Stimulated activated CD4-positive, alpha-beta T cell treated with anti-CD3 and anti-CD28 coated beads, TNF-alpha, amount 100 ng/mL, for 48 hours (primary cell): ENCODE measurements around the gene TMEM235.
"Not testable (repeated sequence)": the region's sequence is repeated elsewhere in the genome, so short reads cannot be mapped to it uniquely, and the experiment has no call there.

Experiments
- DNase-seq, 3 donors: peaks; one replicate each; pipeline ENCODE4 v3.0.0-alpha.2; 2020; ENCODE audit warnings: low read depth in 3 of 3

TMEM235 gene

GRCh38 chr17:78219396-78220150, 11.9 kb upstream of the TMEM235 start:
- DNase-seq, result no peak

GRCh38 chr17:78223061-78223460, 8.4 kb upstream of the TMEM235 start:
- DNase-seq, result no peak

GRCh38 chr17:78223765-78224164, 7.7 kb upstream of the TMEM235 start:
- DNase-seq, result no peak

- DNase-seq, result no peak
These were observed 7.0 kb upstream of the TMEM235 start for GRCh38 chr17:78224231-78225087.

DNA sequence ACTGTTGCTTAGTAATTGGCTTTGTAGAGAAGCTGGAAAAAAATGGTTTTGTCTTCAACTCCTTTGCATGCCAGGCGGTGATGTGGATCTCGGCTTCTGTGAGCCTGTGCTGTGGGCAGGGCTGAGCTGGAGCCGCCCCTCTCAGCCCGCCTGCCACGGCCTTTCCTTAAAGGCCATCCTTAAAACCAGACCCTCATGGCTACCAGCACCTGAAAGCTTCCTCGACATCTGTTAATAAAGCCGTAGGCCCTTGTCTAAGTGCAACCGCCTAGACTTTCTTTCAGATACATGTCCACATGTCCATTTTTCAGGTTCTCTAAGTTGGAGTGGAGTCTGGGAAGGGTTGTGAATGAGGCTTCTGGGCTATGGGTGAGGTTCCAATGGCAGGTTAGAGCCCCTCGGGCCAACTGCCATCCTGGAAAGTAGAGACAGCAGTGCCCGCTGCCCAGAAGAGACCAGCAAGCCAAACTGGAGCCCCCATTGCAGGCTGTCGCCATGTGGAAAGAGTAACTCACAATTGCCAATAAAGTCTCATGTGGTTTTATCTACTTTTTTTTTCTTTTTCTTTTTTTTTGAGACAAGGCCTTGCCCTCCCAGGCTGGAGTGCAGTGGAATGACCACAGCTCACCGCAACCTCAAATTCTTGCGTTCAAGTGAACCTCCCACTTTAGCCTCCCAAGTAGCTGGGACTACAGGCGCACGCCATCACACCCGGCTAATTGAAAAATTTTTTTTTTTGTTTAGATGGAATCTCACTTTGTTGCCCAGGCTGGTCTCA, 6.2 kb upstream of the TMEM235 start:
- DNase-seq, result no peak

GRCh38 chr17:78226055-78226758, 5.2 kb upstream of the TMEM235 start:
- no peak for DNase-seq

DNA sequence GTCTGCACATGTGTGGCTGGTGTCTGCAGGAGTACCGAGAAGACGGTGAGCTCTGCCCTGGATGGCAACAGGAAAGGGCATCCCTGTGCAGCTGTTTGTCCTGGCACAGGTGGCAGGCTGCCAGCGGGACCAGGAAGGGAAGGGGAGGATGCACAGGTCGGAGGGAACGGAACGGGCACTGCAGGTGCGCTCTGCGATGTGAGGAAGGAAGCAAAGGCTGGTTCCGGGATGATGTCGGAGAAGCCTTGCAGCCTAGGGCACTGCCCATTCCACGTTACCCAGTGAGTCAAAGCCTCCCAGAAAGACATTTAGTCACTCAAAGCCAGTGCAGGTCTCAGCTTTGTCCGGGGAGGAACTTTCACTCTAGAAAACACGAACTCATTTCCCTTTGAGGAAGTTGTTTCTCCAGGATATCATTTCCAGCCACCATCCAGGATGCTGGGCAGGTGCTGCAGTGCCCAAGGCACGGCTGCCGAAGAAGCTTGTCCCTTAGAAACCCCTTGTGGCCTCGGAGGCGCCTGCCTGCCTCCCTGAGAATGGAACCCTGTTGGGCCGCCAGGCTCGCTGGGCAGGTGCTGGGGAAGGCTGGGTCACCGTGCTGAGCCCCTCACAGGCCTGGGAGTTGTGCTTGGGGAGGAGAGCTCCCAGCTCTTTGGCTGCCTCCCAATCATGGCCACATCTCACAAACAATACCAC, 4.5 kb upstream of the TMEM235 start:
- no peak for DNase-seq

DNA sequence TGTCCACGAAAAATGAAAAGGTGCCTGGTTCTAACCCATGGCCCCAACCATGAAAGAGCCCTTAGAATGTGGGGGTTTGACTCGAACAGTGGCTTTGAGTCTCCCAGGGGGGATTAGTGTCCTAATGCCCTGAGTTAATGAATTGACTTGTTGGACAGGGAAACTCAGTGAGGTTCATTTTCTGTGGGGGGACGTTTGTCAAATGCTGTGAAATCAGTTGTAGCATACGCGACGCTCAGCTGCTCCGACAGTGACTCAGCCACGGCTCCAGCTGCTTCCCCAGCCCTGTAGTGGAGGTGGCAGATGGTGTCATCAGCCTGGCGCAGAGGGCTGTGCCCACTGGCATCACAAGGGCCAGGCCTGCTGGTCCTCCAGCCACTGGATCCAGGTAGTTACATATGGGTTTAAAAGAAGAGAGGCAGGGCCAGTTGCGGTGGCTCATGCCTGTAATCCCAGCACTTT, 3.9 kb upstream of the TMEM235 start:
- DNase-seq, result no peak

DNA sequence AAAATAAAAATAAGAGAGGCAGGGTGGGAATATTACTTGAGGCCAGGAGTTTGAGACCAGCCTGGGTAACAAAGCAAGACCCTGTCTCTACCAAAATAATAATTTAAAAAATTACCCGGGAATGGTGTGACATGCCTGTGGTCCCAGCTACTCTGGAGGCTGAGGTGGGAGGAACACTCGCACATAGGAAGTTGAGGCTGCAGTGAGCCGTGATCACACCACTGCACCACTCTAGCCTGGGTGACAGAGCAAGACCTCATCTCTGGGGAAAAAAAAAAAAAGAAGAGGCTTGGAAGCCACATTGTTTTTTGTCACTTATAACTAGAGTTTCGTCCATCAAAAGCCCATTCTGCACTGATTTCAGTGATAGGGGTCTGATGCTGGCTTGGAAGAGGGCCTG, 3.3 kb upstream of the TMEM235 start:
- DNase-seq, result no peak

DNA sequence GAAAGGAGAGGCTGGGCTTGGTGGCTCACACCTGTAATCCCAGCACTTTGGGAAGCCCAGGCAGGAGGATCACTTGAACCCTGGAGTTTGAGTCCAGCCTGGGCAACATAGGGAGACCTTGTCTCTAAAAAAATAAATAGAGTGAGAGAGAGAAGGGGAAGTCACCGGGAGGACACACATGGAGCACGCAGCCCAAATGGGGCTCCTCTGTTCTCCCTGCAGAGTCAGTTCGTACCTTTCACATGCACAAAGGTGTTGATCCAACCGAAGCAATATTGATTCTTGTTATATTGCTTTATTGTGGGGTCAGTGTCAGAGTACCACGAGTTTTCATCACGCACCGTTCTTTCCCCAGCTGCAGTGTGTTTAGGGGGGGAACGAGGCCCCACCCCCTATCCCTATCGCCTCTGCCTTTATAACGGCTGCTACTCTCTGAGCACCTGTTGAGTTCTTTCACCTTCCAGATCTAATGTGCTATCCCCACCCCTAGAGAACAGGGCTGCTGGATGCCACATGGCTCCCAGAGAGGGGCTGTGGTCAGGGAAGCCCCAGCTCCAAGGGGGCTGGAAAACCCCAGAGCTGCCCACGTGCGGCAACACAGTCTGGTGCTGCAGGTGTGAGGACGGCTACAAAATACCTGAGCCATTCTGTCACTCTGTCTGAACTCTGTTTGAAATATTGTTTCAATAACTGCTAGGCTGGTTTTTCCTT, 1.0 kb upstream of the TMEM235 start:
- no peak for DNase-seq

- DNase-seq, result no peak
These were observed 794 bp downstream of the TMEM235 start for GRCh38 chr17:78231991-78232858.

DNA sequence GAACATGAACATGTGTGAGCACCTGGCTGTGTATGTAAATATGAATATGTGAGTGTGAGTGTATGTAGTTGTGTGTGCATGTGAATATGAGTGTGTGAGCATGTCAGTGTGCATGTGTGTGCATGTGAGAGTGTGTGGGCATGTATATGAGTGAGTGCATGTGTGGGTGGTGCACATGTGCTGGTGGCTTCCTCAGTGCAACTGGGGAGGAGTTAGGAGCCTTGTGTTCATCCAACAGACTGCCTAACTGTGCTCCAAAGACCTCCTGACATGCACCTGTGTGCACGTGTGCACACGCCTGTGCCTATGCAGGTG, 1.4 kb downstream of the TMEM235 start:
- no peak for DNase-seq

DNA sequence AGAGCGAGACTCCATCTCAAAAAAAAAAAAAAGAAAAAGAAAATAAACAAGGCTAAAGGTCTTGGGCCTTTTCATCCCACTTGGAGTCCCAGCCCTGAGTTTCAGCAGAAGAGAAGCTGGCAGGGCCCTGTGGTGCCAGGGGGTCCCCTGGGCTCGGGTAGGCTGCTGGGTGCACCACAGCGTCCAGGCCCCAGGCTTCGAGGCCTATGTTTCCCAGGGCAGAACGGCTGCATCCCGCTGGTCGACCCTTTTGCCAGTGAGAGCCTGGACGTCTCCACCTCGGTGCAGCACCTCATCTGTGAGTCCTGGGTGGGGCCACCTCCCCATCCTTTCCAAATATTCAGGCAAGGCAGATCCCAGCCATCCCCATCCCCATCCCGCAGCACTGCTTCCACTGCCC, 2.2 kb downstream of the TMEM235 start:
- no peak for DNase-seq

DNA sequence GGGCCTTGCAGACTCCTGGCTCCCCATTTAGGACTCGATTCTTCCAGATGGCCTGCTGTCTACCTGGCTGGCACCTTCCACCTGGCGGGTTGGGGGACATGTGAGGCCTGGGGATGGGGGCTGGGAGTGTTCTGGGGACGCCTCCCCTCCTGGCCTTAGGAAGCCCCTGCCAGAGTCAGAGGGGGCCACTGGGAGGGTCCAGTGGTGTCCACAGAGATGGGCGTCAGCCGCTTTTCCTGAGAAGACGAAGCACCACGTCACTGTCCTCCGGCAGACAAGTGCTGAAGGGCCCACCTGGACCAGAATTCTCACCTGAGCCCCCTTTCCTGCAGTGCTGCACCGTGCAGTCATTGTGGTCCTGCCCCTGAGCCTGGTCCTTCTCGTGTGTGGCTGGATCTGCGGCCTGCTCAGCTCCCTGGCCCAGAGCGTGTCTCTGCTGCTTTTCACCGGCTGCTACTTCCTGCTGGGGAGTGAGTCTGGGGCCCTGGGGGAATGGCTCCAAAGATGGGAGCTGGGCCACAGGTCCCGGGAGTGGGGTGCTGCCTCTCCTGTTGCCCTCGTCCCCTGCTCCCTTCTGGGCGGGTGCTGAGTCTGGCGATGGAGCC, 2.9 kb downstream of the TMEM235 start:
- DNase-seq, result no peak

DNA sequence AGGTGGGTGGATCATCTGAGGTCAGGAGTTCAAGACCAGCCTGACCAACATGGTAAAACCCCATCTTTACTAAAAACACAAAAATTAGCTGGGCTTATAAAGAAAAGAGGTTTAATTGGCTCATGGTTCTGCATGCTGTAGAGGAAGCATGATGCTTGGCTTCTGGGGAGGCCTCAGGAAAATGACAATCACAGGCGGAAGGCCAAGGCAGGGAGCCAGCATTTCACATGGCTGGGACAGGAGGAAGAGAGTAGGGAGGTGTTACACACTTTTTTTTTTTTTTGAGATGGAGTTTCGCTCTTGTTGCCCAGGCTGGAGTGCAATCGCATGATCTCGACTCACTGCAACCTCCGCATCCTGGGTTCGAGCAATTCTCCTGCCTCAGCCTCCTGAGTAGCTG, 3.6 kb downstream of the TMEM235 start:
- not testable (repeated sequence) for DNase-seq

DNA sequence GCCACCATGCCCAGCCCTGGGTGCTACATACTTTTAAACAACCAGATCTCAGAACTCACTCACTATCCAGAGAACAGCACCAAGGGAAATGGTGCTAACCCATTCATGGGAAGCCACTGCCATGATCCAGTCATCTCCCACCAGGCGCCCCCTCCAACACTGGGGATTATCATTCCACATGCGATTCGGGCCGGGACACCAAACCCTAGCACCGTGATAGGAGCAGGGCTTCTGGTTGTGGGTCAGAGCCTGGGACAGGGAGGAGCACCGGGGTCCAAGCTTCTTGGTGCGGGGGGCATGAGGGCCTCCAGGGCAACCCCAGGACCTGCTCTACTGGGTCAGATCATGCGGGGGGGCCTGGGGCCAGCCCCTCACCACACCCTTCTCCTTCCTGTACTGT, 4.5 kb downstream of the TMEM235 start:
- DNase-seq, result no peak

DNA sequence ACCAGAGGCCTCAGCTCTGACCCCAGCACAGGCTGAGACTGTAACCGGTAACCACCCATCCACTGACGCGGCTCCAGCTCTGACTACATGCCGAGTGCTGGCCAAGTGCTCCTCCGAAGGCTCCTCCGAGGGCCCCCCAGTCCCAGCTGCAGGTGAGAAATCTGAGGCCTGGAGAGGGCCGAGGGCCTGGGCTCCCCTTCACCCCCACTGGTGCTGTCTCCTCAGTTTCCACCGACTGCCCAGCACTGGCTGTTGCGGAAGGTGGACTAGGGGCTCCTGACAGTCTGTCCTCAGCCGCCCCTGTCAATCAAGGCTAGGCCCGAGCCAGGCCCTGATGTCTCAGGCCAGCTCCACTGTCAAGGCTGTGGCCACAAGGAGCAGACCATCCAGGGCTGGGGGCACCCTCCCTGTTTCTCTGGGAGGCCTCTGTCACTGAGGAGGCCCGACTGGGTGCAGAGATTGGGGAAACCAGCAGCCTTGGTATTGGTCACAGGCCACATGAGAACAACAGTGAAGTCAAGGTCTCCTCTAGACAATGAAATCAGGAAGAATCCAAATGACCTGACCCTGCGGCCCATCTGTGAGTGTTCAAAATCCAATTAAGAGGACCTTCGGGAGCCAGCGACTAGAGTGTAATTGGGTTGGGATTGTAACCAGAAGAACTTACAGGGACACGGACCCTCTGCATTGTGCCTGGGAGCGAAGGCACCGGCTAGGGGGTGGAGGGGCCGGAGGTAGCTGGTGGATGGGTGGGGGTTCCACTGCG, 5.1 kb downstream of the TMEM235 start:
- DNase-seq, result no peak

DNA sequence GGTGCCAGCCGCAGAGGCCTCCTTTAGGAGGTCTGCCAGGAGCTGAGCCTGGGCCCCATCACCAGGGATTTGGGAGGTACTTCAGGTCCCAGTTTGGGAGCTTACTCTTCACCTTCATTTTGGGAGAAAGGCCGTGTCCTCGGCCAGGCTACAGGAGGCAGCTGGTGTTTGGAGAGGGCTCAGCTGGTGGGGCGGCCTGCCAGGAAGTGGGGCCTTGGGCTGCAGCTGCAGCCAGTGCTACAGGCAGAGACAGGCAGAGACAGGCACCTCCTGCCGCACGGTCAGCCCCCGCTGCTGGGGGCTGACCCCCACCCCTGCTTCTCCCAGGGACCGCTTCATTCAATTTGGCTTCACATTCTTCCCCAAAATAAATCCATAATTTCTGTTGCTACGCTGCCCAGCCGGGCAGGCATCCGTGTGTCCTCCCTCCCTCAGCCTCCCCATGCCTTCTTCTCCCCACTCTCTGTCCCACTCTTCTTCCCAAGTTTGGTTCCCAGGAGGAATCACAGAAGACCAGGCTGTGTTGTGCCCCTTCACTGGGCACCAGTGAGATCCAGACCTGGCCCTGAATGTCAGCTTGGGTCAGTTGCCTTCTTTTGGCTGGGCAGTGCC, 6.1 kb downstream of the TMEM235 start:
- no peak for DNase-seq
